ENCODE measurements around the gene BRD3. TPM values are rescaled to one million over a fixed set of nuclear protein-coding genes. Genes with fewer than 3 reads are reported as not detected.

BRD3 gene
- polyA plus RNA-seq, 1 donor (not counting 4 experiments of a cell fraction or from before 2014, with no cell fraction given), result 3.3 TPM

- DNase-seq (ENCODE audit: low read depth, low spot score), result no peak
- Histone ChIP-seq H3K9me3 (ENCODE audit: control insufficient read depth, low read depth, low read length) (no peaks in the 10 kb centered on the region), H3K4me2 (ENCODE audit: control insufficient read depth, extremely low read depth, insufficient read depth, low read depth, low read length) (no peak overlapping the region), H3K4me1 (ENCODE audit: control insufficient read depth, extremely low read depth, insufficient read depth, low read length) (no peaks in the 10 kb centered on the region), H3K9ac (ENCODE audit: control insufficient read depth, extremely low read depth, insufficient read depth, low read length) (no peak overlapping the region), H3K4me3 (ENCODE audit: control insufficient read depth in 2 of 3, extremely low read depth in 1 of 3, insufficient read depth in 2 of 3, low read depth in 1 of 3, low read length in 3 of 3) (no peak overlapping the region), H3K36me3 (ENCODE audit: control insufficient read depth in 2 of 2, extremely low read depth in 1 of 2, insufficient read depth in 2 of 2, low read length in 2 of 2) (peaks cover 5 to 27% of the 10 kb centered on the region in 2 experiments), H3K27ac (ENCODE audit: control insufficient read depth, insufficient read depth, low read length) (no peak overlapping the region), H4K20me1 (ENCODE audit: control insufficient read depth, extremely low read depth, insufficient read depth, low read length) (no peaks in the 10 kb centered on the region), H2AFZ (ENCODE audit: control insufficient read depth, low read length) (no peak overlapping the region), H3K9me1 (ENCODE audit: control insufficient read depth, extremely low read depth, insufficient read depth, low read length) (no peaks in the 10 kb centered on the region), H3K27me3 (ENCODE audit: control insufficient read depth, extremely low read depth, insufficient read depth, low read length) (no peaks in the 10 kb centered on the region), H3K79me2 (ENCODE audit: control insufficient read depth, insufficient read depth, low read length) (no peaks in the 10 kb centered on the region)
- dilution Hi-C loops (cut with MboI; ENCODE audit: extremely low pct_ligation_motif_present, low sequenced_read_pairs), result no loop called here
- no peak for FAIRE-seq
- TF ChIP-seq CTCF (optimal IDR thresholded peaks at IDR 0.05 in 1 of 3, IDR thresholded peaks at IDR 0.05 in 1 of 3, conservative IDR thresholded peaks at IDR 0.05 in 1 of 3; ENCODE audit: extremely low read depth in 1 of 3, insufficient read depth in 2 of 3, low read length in 3 of 3) (no peak), EZH2 (IDR thresholded peaks at IDR 0.05; ENCODE audit: low read length) (no peak)
Observed at GRCh38 chr9:134040176-134040565, 27.7 kb downstream of the BRD3 start.

- TF ChIP-seq CTCF (optimal IDR thresholded peaks at IDR 0.05 in 1 of 3, IDR thresholded peaks at IDR 0.05 in 1 of 3, conservative IDR thresholded peaks at IDR 0.05 in 1 of 3; ENCODE audit: extremely low read depth in 1 of 3, insufficient read depth in 2 of 3, low read length in 3 of 3), result no peak
- TF ChIP-seq EZH2 (IDR thresholded peaks at IDR 0.05; ENCODE audit: low read length), result no peak
- no peak overlapping the region for H3K27ac ChIP-seq (ENCODE audit: control insufficient read depth, insufficient read depth, low read length)
- H3K9me1 ChIP-seq (ENCODE audit: control insufficient read depth, extremely low read depth, insufficient read depth, low read length), result no peaks in the 10 kb centered on the region
- H3K9me3 ChIP-seq (ENCODE audit: control insufficient read depth, low read depth, low read length), result no peaks in the 10 kb centered on the region
- no peaks in the 10 kb centered on the region for H3K4me1 ChIP-seq (ENCODE audit: control insufficient read depth, extremely low read depth, insufficient read depth, low read length)
- no peak for FAIRE-seq
- H3K36me3 ChIP-seq (ENCODE audit: control insufficient read depth in 2 of 2, extremely low read depth in 1 of 2, insufficient read depth in 2 of 2, low read length in 2 of 2), result peaks cover 7 to 27% of the 10 kb centered on the region in 2 experiments
- H2AFZ ChIP-seq (ENCODE audit: control insufficient read depth, low read length), result no peak overlapping the region
- H3K79me2 ChIP-seq (ENCODE audit: control insufficient read depth, insufficient read depth, low read length), result no peaks in the 10 kb centered on the region
- DNase-seq (ENCODE audit: low read depth, low spot score), result no peak
- no peak overlapping the region for H3K9ac ChIP-seq (ENCODE audit: control insufficient read depth, extremely low read depth, insufficient read depth, low read length)
- dilution Hi-C loops (cut with MboI; ENCODE audit: extremely low pct_ligation_motif_present, low sequenced_read_pairs), result no loop called here
- no peak overlapping the region for H3K4me2 ChIP-seq (ENCODE audit: control insufficient read depth, extremely low read depth, insufficient read depth, low read depth, low read length)
- no peak overlapping the region for H3K4me3 ChIP-seq (ENCODE audit: control insufficient read depth in 2 of 3, extremely low read depth in 1 of 3, insufficient read depth in 2 of 3, low read depth in 1 of 3, low read length in 3 of 3)
- no peaks in the 10 kb centered on the region for H3K27me3 ChIP-seq (ENCODE audit: control insufficient read depth, extremely low read depth, insufficient read depth, low read length)
- no peaks in the 10 kb centered on the region for H4K20me1 ChIP-seq (ENCODE audit: control insufficient read depth, extremely low read depth, insufficient read depth, low read length)
Observed at GRCh38 chr9:134039386-134040175, 28.2 kb downstream of the BRD3 start.
